Effector memory CD8-positive, alpha-beta T cell (primary cell): ENCODE data around the gene RPL31.

Experiments
- ATAC-seq: fragments of 150-1000 bp; cut with Tn5 transposase; replicated peaks from 2 replicates; pipeline ENCODE4 v1.10.0; 2021; ENCODE audit warnings: mild to moderate bottlenecking, moderate library complexity
- DNase-seq, 3 experiments: peaks; one replicate each; pipeline ENCODE4 v3.0.0; 2021
- H3K27ac Mint-ChIP-seq, 2 donors: one replicate each; pipeline ENCODE4 v1.8.0; 2022; ENCODE audit warnings: mild to moderate bottlenecking in 2 of 2, mixed read lengths in 2 of 2, moderate library complexity in 2 of 2
- H3K27me3 Mint-ChIP-seq, 2 donors: one replicate each; pipeline ENCODE4 v1.8.0; 2022; ENCODE audit warnings: mixed read lengths in 2 of 2
- H3K36me3 Mint-ChIP-seq: one replicate; pipeline ENCODE4 v1.8.0; 2022; ENCODE audit warnings: mild to moderate bottlenecking, moderate library complexity, mixed read lengths; ENCODE audit not compliant: insufficient read depth
- H3K4me1 Mint-ChIP-seq, 2 donors: one replicate each; pipeline ENCODE4 v1.8.0; 2022; ENCODE audit warnings: low read depth in 2 of 2, mixed read lengths in 2 of 2
- H3K4me3 Mint-ChIP-seq, 2 donors: one replicate each; pipeline ENCODE4 v1.8.0; 2022; ENCODE audit warnings: mild to moderate bottlenecking in 2 of 2, mixed read lengths in 2 of 2, moderate library complexity in 2 of 2
- H3K9me3 Mint-ChIP-seq, 2 donors: one replicate each; pipeline ENCODE4 v1.8.0; 2022; ENCODE audit warnings: mixed read lengths in 2 of 2

Gene RPL31

GRCh38 chr2:101012054-101012705, 10.1 kb downstream of the RPL31 start:
- ATAC-seq = no peak
- Mint-ChIP-seq H3K36me3 (peaks cover 38% of the 10 kb centered on the region), H3K27ac (peak overlapping the region; percentile 3 to 33)

GRCh38 chr2:101012706-101013181, 10.7 kb downstream of the RPL31 start:
- ATAC-seq (no peak), DNase-seq (peak; percentile 41 to 48 (median 43))
- Mint-ChIP-seq H3K36me3 (peaks cover 32% of the 10 kb centered on the region), H3K27me3 (no peaks in the 10 kb centered on the region), H3K9me3 (no peaks in the 10 kb centered on the region), H3K4me1 (peaks cover 6 to 25% of the 10 kb centered on the region in 2 donors), H3K4me3 (no peak overlapping the region), H3K27ac (peak overlapping the region; percentile 3 to 33)

More at GRCh38 chr2:101012054-101012705, 10.1 kb downstream of the RPL31 start:
- Mint-ChIP-seq H3K27me3 (no peaks in the 10 kb centered on the region), H3K4me3 (no peak overlapping the region), H3K4me1 (peaks cover 7 to 25% of the 10 kb centered on the region in 2 donors), H3K9me3 (no peaks in the 10 kb centered on the region)
- DNase-seq = no peak

GRCh38 chr2:101014264-101014857, 12.3 kb downstream of the RPL31 start:
- peaks cover 3 to 12% of the 10 kb centered on the region in 2 donors for H3K4me1 Mint-ChIP-seq
- ATAC-seq = no peak

GRCh38 chr2:101017371-101017770, 15.3 kb downstream of the RPL31 start:
- no peak for ATAC-seq
- Mint-ChIP-seq H3K36me3 (peaks cover 10% of the 10 kb centered on the region), H3K27me3 (no peaks in the 10 kb centered on the region), H3K4me1 (peaks cover 3 to 8% of the 10 kb centered on the region in 2 donors), H3K27ac (no peak overlapping the region), H3K4me3 (no peak overlapping the region), H3K9me3 (no peaks in the 10 kb centered on the region)
- no peak for DNase-seq

More at GRCh38 chr2:101014264-101014857, 12.3 kb downstream of the RPL31 start:
- no peak overlapping the region for H3K4me3 Mint-ChIP-seq
- H3K27ac Mint-ChIP-seq = no peak overlapping the region
- H3K9me3 Mint-ChIP-seq = no peaks in the 10 kb centered on the region
- no peaks in the 10 kb centered on the region for H3K27me3 Mint-ChIP-seq
- DNase-seq = no peak
- H3K36me3 Mint-ChIP-seq = peaks cover 22% of the 10 kb centered on the region

GRCh38 chr2:101018934-101019333, 16.8 kb downstream of the RPL31 start:
- DNase-seq (no peak), ATAC-seq (no peak)
- H3K27ac Mint-ChIP-seq = peak overlapping the region in 1 of 2 donors; percentile 46
- H3K36me3 Mint-ChIP-seq = peaks cover 10% of the 10 kb centered on the region
- no peaks in the 10 kb centered on the region for H3K4me1 Mint-ChIP-seq
- no peak overlapping the region for H3K4me3 Mint-ChIP-seq
- no peaks in the 10 kb centered on the region for H3K27me3 Mint-ChIP-seq
- no peaks in the 10 kb centered on the region for H3K9me3 Mint-ChIP-seq

GRCh38 chr2:101022221-101022620, 20.1 kb downstream of the RPL31 start:
- Mint-ChIP-seq H3K27ac (no peak overlapping the region), H3K4me1 (no peaks in the 10 kb centered on the region), H3K27me3 (no peaks in the 10 kb centered on the region), H3K9me3 (no peaks in the 10 kb centered on the region), H3K36me3 (peaks cover 10% of the 10 kb centered on the region), H3K4me3 (no peak overlapping the region)
- ATAC-seq (no peak), DNase-seq (no peak)

- Mint-ChIP-seq H3K4me1 (no peaks in the 10 kb centered on the region), H3K36me3 (peaks cover 10% of the 10 kb centered on the region), H3K9me3 (no peaks in the 10 kb centered on the region), H3K27ac (no peak overlapping the region), H3K27me3 (no peaks in the 10 kb centered on the region), H3K4me3 (no peak overlapping the region)
- DNase-seq = no peak
- no peak for ATAC-seq
These were observed 21.4 kb downstream of the RPL31 start for GRCh38 chr2:101023327-101024107.

- Mint-ChIP-seq H3K27me3 (peaks cover 0 to 11% of the 10 kb centered on the region in 2 donors), H3K27ac (no peak overlapping the region), H3K4me1 (no peaks in the 10 kb centered on the region), H3K9me3 (no peaks in the 10 kb centered on the region), H3K4me3 (no peak overlapping the region), H3K36me3 (no peaks in the 10 kb centered on the region)
- DNase-seq (no peak), ATAC-seq (no peak)
These were observed 23.5 kb downstream of the RPL31 start for GRCh38 chr2:101025561-101025960.

GRCh38 chr2:101026253-101026701, 24.2 kb downstream of the RPL31 start:
- Mint-ChIP-seq H3K4me3 (no peak overlapping the region), H3K27me3 (peaks cover 0 to 18% of the 10 kb centered on the region in 2 donors), H3K4me1 (no peaks in the 10 kb centered on the region), H3K9me3 (no peaks in the 10 kb centered on the region), H3K36me3 (no peaks in the 10 kb centered on the region), H3K27ac (no peak overlapping the region)
- DNase-seq (no peak), ATAC-seq (no peak)

- no peaks in the 10 kb centered on the region for H3K4me1 Mint-ChIP-seq
These were observed 24.9 kb downstream of the RPL31 start for GRCh38 chr2:101026923-101027469.

GRCh38 chr2:101027852-101028251, 25.8 kb downstream of the RPL31 start:
- no peak for ATAC-seq
- Mint-ChIP-seq H3K36me3 (no peaks in the 10 kb centered on the region), H3K27ac (no peak overlapping the region), H3K4me1 (no peaks in the 10 kb centered on the region), H3K4me3 (no peak overlapping the region), H3K27me3 (peaks cover 5 to 30% of the 10 kb centered on the region in 2 donors), H3K9me3 (no peaks in the 10 kb centered on the region)
- no peak for DNase-seq

More at GRCh38 chr2:101026923-101027469, 24.9 kb downstream of the RPL31 start:
- Mint-ChIP-seq H3K9me3 (no peaks in the 10 kb centered on the region), H3K36me3 (no peaks in the 10 kb centered on the region), H3K4me3 (no peak overlapping the region), H3K27ac (no peak overlapping the region), H3K27me3 (peaks cover 2 to 25% of the 10 kb centered on the region in 2 donors)
- DNase-seq (no peak), ATAC-seq (no peak)

- Mint-ChIP-seq H3K4me3 (no peak overlapping the region), H3K27ac (no peak overlapping the region), H3K27me3 (peaks cover 19 to 60% of the 10 kb centered on the region in 2 donors), H3K9me3 (no peaks in the 10 kb centered on the region), H3K4me1 (no peaks in the 10 kb centered on the region), H3K36me3 (no peaks in the 10 kb centered on the region)
- ATAC-seq = no peak
- no peak for DNase-seq
These were observed 28.9 kb downstream of the RPL31 start for GRCh38 chr2:101030866-101031554.
